ENCODE measurements around the gene SDR39U1. TPM values are rescaled to one million over a fixed set of nuclear protein-coding genes. Genes with fewer than 3 reads are reported as not detected.
"Not testable (repeated sequence)": the region's sequence is repeated elsewhere in the genome, so short reads cannot be mapped to it uniquely, and the experiment has no call there.

SDR39U1 gene
- total RNA-seq, 1 donor from 2014 or later = 80.0 TPM

DNA sequence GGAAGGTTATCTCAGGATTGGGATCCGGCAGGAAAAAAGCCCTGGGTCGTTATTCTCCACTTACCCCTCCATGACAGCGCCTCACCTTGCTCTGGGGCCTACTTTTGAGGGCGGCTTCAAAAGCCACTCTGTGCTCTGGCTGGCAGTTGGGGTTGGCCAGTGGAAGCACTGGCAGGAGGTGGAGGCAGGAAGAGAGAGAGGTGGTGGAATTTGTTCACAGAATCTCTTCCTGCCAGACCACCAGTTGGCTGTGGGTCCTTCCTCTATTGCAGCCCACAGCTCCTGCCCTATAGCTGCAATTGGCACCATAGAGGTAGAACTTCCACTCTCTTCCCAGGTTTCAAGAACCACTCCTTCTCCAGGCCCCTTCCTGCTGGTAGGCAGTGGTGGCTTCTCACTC lies 32.7 kb upstream of the SDR39U1 start:
- Mint-ChIP-seq H3K4me1 (no peaks in the 10 kb centered on the region), H3K27me3 (no peaks in the 10 kb centered on the region), H3K4me3 (no peak overlapping the region), H3K36me3 (ENCODE audit: low read depth) (no peaks in the 10 kb centered on the region), H3K27ac (no peak overlapping the region), H3K9me3 (no peaks in the 10 kb centered on the region)
- CTCF ChIA-PET = no interaction called here
- intact Hi-C loops (cut with micrococcal nuclease) = no loop called here
- DNase-seq = no peak
- no peak for TF ChIP-seq CTCF (IDR thresholded peaks at IDR 0.05)
- POLR2A ChIA-PET = no interaction called here
- no peak for ATAC-seq (ENCODE audit: low read depth)

DNA sequence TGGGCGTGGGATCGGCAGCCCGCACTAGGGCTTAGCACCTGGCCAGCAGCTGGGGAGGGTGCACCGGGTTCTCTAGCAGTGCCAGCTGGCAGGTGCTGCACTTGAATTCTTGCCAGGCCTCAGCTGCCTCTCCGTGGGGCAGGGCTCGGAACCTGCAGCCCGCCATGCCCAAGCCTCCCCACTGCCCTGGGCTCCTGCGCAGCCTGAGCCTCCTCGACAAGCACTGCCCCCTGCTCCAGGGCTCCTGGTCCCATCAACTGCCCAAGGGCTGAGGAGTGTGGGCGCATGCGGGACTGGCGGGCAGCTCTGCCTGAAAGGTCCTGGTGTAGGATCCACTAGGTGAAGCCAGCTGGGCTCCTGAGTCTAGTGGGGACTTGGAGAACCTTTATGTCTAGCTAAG lies 30.6 kb upstream of the SDR39U1 start:
- POLR2A ChIA-PET = no interaction called here
- no peak for ATAC-seq (ENCODE audit: low read depth)
- no peak for DNase-seq
- intact Hi-C loops (cut with micrococcal nuclease) = no loop called here
- no peak overlapping the region for H3K4me3 Mint-ChIP-seq
- CTCF ChIA-PET = no interaction called here
- no peak overlapping the region for H3K27ac Mint-ChIP-seq
- H3K9me3 Mint-ChIP-seq = no peaks in the 10 kb centered on the region
- H3K36me3 Mint-ChIP-seq (ENCODE audit: low read depth) = no peaks in the 10 kb centered on the region
- no peaks in the 10 kb centered on the region for H3K27me3 Mint-ChIP-seq
- no peaks in the 10 kb centered on the region for H3K4me1 Mint-ChIP-seq
- TF ChIP-seq CTCF (IDR thresholded peaks at IDR 0.05) = no peak

GRCh38 chr14:24470450-24470849 lies 27.9 kb upstream of the SDR39U1 start:
- H3K36me3 Mint-ChIP-seq (ENCODE audit: low read depth); intact Hi-C loops (cut with micrococcal nuclease); H3K27me3 Mint-ChIP-seq; H3K9me3 Mint-ChIP-seq; ATAC-seq (ENCODE audit: low read depth); H3K27ac Mint-ChIP-seq; CTCF ChIA-PET; DNase-seq; POLR2A ChIA-PET; H3K4me1 Mint-ChIP-seq; H3K4me3 Mint-ChIP-seq: not testable (repeated sequence)

DNA sequence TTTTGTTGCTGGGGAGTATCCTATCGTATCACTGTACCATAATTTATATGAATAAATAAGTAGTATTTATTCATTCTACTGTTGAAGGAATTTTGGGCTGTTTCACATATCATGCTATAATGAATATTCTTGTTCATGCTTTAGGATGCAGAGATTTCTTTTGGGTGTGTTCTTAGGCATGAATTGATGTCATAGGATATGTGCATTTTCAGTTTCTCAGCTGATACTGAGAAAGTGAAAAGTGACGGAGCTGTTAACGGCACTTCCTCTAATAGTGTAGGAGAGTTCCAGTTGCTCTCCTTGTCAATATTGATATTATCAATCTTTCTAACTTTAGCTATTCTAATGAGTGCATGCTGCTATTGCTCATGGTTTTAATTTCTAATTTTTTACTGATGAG lies 23.2 kb upstream of the SDR39U1 start:
- H3K4me1 Mint-ChIP-seq = peaks cover 8% of the 10 kb centered on the region
- ChIA-PET POLR2A (no interaction called here), CTCF (no interaction called here)
- no peaks in the 10 kb centered on the region for H3K27me3 Mint-ChIP-seq
- TF ChIP-seq CTCF (IDR thresholded peaks at IDR 0.05) = no peak
- intact Hi-C loops (cut with micrococcal nuclease) = no loop called here
- H3K4me3 Mint-ChIP-seq = no peak overlapping the region
- H3K27ac Mint-ChIP-seq = no peak overlapping the region
- H3K36me3 Mint-ChIP-seq (ENCODE audit: low read depth) = no peaks in the 10 kb centered on the region
- DNase-seq (no peak), ATAC-seq (ENCODE audit: low read depth) (no peak)
- no peaks in the 10 kb centered on the region for H3K9me3 Mint-ChIP-seq

DNA sequence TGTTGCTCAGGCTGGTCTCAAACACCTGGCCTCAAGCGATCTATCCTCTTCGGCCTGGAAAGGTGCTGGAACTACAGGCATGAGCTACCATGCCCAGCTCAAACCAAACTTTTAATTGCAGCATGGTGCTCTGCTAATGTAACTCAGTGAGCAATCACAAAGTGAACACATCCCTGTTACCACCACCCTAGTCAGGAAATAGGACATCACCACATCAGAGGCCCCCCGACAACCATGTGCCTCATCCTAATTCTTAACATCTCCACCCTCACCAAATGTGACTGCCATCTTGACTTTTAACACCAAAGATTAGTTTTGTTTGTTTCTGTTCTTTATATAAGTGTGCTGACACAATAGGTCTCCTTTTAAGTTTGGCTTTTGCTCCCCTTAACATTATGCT lies 22.8 kb upstream of the SDR39U1 start:
- Mint-ChIP-seq H3K27ac (no peak overlapping the region), H3K36me3 (ENCODE audit: low read depth) (no peaks in the 10 kb centered on the region), H3K4me1 (peaks cover 8% of the 10 kb centered on the region), H3K4me3 (no peak overlapping the region), H3K9me3 (no peaks in the 10 kb centered on the region), H3K27me3 (no peaks in the 10 kb centered on the region)
- TF ChIP-seq CTCF (IDR thresholded peaks at IDR 0.05) = no peak
- no peak for ATAC-seq (ENCODE audit: low read depth)
- DNase-seq = no peak
- ChIA-PET CTCF (no interaction called here), POLR2A (no interaction called here)
- intact Hi-C loops (cut with micrococcal nuclease) = no loop called here

Data from activated B cell treated with CpG ODN at 0.5 μM for 24 hours (primary cell).